ENCODE data around the gene MAFG.

Gene MAFG

GRCh38 chr17:81912441-81913309, 14.9 kb downstream of the MAFG start:
- no peak overlapping the region for H3K27ac ChIP-seq
- no peak for DNase-seq (ENCODE audit: low read depth, low spot score)

GRCh38 chr17:81911969-81912368, 15.6 kb downstream of the MAFG start:
- no peak for DNase-seq (ENCODE audit: low read depth, low spot score)
- no peak overlapping the region for H3K27ac ChIP-seq

- peak within 1 kb of the TSS; percentile 32 for H3K27ac ChIP-seq
- DNase-seq (ENCODE audit: low read depth, low spot score), result peak; percentile 45
These were observed 16.1 kb downstream of the MAFG start, which contains the start of gene PCYT2 for GRCh38 chr17:81911277-81911961. PCYT2 (minus strand) TSS chr17:81911399; CDS start chr17:81911355, 44 bp downstream.

GRCh38 chr17:81910840-81911276, 16.7 kb downstream of the MAFG start:
- DNase-seq (ENCODE audit: low read depth, low spot score), result no peak
- peak overlapping the region; percentile 32 for H3K27ac ChIP-seq

GRCh38 chr17:81909966-81910839, 17.3 kb downstream of the MAFG start:
- DNase-seq (ENCODE audit: low read depth, low spot score), result no peak
- peak overlapping the region; percentile 32 for H3K27ac ChIP-seq

- DNase-seq (ENCODE audit: low read depth, low spot score), result no peak
- no peak overlapping the region for H3K27ac ChIP-seq
These were observed 18.3 kb downstream of the MAFG start for GRCh38 chr17:81909231-81909630.

- no peak overlapping the region for H3K27ac ChIP-seq
- DNase-seq (ENCODE audit: low read depth, low spot score), result no peak
These were observed 18.7 kb downstream of the MAFG start for GRCh38 chr17:81908793-81909192.

GRCh38 chr17:81907219-81908145, 20.1 kb downstream of the MAFG start:
- H3K27ac ChIP-seq, result no peak overlapping the region
- no peak for DNase-seq (ENCODE audit: low read depth, low spot score)

GRCh38 chr17:81906476-81907218, 20.9 kb downstream of the MAFG start:
- no peak for DNase-seq (ENCODE audit: low read depth, low spot score)
- H3K27ac ChIP-seq, result no peak overlapping the region

- H3K27ac ChIP-seq, result no peak overlapping the region
- no peak for DNase-seq (ENCODE audit: low read depth, low spot score)
These were observed 21.5 kb downstream of the MAFG start for GRCh38 chr17:81905993-81906392.

GRCh38 chr17:81905424-81905875, 22.1 kb downstream of the MAFG start:
- DNase-seq (ENCODE audit: low read depth, low spot score), result no peak
- no peak overlapping the region for H3K27ac ChIP-seq

- DNase-seq (ENCODE audit: low read depth, low spot score), result no peak
- H3K27ac ChIP-seq, result no peak overlapping the region
These were observed 22.7 kb downstream of the MAFG start for GRCh38 chr17:81904600-81905423.

GRCh38 chr17:81903896-81904599, 23.5 kb downstream of the MAFG start:
- no peak overlapping the region for H3K27ac ChIP-seq
- DNase-seq (ENCODE audit: low read depth, low spot score), result no peak

GRCh38 chr17:81903415-81903831, 24.1 kb downstream of the MAFG start:
- H3K27ac ChIP-seq, result no peak overlapping the region
- DNase-seq (ENCODE audit: low read depth, low spot score), result no peak

GRCh38 chr17:81902653-81903414, 24.7 kb downstream of the MAFG start:
- no peak for DNase-seq (ENCODE audit: low read depth, low spot score)
- no peak overlapping the region for H3K27ac ChIP-seq

GRCh38 chr17:81902023-81902652, 25.4 kb downstream of the MAFG start, which contains the start of gene NPB:
NPB (plus strand) TSS chr17:81902238; CDS start chr17:81902278, 40 bp downstream.
- no peak for DNase-seq (ENCODE audit: low read depth, low spot score)
- H3K27ac ChIP-seq, result no peak within 1 kb of the TSS

All from epithelial cell of prostate (primary cell).